NCI-H82 (cell line): ENCODE data around the gene PCK1.
A peak's percentile ranks its signal among the peaks of the same experiment; 100 is the strongest.

Experiments used
- DNase-seq: peaks from one replicate; lab custom pipeline; 2025; lab: John Stamatoyannopoulos, UW

PCK1 gene

DNA sequence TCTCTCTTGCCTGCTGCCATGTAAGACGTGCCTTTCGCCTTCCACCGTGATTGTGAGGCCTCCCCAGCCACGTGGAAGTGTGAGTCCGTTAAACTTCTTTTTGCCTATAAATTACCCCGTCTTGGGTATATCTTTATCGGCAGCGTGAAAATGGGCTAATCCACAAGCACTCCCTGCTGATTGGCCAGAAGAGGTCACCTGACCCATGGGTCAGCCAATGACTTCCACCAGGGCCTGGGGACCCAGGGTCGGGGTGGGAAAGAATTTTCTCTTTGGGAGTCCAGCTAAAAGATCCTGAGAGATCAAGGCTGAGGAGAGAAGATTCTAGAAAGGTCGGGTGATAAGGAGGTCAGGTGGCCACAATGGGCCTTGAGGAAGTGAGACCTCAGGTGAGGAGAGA, 42.2 kb downstream of the PCK1 start:
- DNase-seq = no peak

DNA sequence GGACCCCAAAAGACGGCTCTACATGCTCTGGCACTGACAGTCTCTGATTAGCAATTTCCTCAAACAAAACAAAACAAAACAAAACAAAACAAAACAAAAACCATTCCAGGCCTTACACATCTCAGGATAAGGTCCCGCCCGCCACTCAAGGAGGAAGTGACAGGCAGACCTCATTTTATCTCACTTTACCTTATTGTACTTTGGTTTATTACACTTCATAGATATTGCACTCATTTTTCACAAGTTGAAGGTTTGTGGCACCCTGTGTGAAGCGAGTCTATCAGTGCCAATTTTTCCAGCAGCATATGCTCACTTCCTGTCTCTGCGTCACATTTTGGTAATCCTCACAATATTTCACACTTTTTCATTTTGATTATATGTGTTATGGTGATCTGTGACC, 44.1 kb downstream of the PCK1 start:
- no peak for DNase-seq

DNA sequence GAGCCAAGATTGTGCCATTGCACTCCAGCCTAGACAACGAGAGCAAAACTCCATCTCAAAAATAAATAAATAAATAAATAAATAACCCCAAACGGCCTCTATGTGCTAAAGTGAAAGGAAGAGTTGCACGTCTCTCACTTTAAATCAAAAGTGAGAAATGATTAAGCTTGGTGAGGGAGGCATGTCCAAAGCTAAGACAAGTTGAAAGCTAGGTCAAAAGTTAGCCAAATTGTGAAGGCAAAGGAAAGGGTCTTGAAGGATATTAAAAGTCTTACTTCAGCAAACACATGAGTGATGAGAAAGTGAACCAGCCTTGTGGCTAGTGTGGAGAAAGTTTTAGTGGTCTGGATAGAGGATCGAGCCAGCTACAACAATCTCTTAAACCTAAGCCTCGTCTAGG, 45.0 kb downstream of the PCK1 start:
- no peak for DNase-seq

DNA sequence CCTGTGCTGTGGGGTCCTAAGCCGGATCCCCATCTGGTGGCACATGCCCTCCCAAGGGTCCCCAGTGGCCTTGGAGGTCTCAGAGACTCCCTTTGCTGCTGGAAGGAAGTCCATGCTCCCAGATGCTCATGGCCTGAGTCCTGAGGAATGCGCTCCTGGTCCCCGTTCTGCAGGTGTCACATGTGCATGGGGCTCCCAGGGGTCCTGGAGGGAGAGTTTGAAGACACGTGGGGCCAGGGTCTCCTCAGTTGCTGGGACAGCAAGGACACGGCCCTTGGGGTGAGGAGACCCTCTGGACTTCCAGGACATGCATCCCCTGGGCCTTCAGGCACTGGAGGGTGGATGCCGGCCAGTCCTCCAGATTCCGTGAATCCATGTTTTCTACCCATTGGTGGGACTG, 47.6 kb downstream of the PCK1 start:
- no peak for DNase-seq

DNA sequence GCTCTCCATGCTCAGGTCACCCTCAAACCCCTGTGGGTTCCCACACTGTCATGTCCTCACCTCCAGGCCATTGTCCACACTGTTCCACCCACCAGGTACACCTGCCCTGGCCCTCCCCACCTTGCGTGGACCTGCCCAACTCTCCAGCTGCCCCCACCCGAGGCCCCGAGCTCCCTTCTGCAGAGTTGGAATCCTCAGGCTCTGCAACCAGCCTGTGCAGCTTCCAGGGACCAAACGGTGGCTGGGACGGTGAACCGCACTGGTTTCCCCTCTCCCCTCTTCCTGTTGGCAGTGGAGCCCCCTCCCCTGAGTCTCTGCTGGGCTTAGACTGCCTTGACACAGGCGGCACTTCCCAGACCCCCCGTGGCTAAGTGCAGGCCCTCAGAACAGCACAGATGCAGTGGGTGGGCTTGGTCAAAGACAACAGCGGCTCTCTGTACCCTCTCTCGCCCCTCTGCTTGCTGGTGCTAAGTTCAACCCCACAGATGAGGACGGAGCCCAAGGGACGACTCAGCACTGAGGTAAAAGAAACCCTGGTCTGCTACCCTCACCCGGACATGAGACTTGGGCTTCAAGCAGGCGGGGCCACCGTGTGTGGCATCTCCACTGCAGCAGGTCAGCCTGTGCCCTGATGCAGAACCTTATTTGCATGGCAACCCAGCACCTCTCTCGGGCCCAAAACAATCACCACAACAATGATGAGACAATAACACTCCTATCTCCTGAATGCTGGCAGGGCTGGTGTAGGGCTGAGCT, 48.4 kb downstream of the PCK1 start:
- DNase-seq = no peak

DNA sequence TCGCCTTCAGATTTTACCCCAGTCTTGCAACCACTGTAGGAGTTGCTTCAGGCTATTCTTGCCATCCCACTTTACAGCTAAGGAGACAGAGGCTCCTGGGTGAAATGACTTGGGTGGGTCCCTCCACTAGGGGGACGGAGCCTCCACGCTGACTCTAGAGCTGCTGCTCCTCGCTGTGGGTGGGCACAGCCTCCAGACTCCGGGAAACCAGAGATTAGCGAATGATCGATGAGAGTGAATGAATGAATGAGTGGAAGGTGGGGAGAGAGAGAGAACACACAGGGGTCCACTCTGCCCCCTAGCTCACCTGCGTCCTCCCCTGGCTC, 48.9 kb downstream of the PCK1 start:
- peak; percentile 19 for DNase-seq

DNA sequence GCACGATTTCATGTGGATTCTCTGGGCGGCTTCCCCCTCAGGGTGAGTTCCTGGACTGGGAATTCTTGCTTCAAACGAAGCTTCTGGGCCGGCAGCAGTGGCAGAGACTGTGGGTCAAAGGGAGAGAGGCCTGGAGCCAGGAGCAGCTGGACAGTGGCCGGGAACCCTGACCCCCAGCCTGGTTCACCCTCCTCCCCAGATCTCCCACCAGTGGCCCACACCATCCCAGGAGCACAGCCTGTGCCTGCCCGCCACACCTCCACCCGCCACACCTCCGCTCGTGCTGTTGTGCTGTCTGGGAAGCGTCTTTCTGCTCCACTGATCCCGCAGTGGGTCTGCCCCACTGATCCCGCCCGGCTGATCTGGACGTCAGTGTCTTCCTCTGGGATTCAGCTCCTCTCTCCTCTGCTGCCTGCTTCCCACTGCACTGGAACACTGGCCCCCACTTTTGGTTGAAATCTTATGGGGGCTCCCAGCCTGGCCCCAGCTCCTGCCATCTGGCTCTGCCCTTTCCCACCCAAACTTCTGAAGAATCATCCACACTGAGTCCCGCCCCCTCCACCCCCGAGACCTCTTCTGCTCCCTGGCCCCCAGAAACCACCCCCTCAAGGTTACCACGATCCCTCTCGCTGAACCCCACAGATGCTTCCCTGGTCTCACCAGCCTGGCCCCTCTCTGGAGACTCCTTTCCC, 49.5 kb downstream of the PCK1 start:
- DNase-seq = no peak

DNA sequence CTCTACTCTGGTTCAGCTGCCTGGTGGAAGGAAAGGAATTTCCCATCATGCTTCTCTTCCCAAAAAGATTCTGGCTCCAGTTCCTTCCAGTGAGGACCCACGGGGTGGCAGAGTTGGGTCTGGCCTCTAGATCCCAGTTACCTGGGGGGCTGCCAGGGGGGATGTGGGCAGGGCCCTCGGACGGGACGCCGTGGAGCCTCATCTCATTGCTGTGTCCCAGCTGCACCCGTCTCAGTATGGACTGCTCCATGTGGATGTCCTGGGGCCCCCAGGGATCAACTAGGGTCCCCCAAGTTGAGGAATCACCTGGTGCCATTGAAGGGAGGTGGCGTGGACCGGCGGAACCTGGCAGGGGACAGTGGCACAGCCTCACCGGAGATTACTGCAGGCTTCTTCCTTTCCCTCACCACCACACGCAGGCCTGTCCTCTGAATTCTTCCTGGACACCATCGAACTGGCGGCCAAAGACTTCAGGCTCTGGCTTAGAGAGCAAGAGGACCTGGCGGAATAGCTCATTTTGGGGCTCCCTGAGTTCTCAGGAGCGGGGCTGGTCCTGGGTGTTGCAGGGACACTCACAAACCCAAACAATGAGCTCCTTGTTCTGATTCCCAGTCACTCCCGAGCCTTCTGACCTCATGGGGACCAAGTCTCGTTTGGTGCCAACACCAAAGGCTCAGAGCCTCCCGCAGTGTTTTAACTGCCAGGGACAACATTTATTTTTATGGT, 50.8 kb downstream of the PCK1 start:
- no peak for DNase-seq

DNA sequence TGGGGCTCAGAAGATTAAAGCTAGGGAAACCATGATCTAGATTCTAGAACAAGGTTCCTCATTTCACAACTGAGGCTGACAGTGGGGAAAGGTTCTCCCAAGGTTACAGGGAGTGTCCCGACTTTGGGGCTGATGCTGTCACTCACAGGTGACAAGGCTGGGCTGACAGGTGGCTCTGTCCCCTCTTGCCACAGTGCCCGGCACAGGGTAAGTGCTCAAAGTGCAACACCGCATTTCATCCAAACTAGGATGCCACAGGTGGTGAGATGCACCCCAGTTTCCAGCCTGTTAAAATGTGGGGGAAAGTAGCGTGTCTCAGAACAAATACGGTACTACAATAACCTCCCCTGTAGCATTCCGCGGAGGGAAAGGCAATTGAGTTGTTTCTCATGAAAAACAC, 51.5 kb downstream of the PCK1 start:
- no peak for DNase-seq

DNA sequence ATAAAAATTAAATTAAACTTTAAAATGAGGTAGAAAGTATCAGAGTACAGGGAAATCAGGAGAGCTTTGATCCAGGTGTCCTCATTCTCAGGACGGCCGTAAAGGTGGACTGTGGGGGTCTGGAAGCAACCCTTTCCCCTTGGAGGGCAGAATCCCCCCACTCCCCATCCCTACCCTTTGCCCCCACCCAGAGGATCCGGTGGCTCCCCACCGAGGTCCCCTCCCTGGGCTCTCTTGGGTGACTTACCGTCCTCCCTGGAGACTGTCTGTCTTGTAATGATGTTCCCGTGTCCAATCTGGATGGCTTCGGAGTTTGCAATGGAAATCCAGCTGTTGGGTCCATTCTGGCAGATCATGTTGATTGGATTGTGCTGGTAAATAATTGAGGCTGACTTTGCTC, 52.0 kb downstream of the PCK1 start:
- DNase-seq = no peak

DNA sequence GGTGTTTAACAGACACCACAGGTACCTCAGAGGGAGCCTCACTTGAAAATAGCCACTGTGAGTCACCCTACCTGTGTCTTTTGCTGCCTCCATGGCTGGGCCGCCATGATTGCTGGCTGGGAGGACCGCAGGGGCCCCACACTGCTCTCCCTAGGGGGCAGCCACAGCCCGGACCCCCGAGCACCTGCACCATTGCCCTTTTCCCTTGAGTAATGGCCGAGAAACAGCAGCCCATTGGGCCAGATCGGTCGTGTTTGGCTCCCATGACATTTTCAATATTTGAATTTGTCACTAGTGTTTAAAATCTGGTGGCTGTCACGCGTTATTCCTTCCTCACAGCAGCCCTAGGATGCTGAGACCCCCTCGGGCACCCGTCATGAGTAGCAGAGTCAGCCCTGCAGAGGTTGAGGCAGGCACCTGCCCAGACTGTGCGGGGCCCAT, 52.6 kb downstream of the PCK1 start:
- no peak for DNase-seq

DNA sequence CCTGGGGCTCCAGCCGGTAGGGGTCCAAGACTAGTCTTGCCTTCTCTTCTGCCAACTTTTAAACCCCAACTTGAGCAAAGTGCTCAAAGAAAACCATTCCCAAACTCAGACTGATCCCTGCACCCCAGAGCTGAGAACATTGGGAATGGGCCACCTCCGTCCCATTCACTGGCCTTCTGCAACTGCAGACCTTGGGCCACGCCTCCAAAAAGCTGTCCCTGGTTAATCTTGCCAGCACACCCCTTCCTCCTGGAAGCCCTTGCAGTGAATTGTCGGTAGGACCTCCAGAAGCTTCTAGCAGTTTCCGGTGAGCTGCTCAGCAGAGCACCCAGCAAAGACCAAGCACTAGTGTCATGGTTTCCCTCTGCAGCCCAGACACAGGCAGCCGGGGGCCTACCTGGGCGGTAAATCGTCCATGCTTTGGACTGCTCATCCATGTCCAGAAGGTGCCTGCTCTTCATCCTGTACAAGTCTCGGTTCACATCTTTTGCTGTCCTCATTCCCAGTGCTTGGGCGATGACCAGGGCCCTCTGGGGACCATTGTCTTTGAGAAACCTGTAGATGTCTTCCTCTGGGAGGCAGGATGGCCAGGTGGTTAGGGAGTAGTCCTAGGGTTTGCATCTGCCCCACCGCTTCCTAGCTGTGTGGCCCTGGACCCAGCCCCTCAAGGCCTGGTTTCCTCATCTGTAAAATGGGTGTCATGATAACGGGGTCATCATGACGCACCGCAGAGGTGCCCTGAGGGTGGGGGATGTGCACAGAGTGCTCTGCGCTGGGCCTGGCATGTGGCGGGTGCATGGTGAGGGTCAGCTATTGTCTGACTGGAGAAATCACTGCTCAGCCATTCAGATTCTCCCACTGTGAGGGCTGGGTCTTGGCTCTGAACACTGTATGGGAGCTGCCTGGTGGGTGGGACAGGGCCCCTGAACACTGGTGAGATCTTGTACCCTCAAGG, 53.9 kb downstream of the PCK1 start:
- no peak for DNase-seq

DNA sequence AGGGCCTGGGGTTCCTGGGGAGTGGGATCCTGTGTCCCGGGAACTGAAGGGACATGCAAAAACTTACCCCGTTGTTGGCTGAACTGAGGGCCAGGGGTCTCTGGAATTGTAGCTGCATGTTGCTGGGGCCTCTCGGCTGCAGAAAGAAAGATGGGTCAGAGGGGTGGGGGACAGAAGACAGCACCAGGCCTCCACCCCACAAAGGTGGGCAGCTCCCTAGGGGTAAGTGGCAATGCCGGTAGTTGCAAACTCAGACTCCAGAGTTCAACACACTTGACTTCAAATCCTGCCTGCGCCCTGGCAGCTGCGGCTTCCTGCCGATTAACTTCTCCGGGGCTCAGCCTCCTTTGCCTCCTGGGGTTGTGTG, 54.5 kb downstream of the PCK1 start:
- no peak for DNase-seq

DNA sequence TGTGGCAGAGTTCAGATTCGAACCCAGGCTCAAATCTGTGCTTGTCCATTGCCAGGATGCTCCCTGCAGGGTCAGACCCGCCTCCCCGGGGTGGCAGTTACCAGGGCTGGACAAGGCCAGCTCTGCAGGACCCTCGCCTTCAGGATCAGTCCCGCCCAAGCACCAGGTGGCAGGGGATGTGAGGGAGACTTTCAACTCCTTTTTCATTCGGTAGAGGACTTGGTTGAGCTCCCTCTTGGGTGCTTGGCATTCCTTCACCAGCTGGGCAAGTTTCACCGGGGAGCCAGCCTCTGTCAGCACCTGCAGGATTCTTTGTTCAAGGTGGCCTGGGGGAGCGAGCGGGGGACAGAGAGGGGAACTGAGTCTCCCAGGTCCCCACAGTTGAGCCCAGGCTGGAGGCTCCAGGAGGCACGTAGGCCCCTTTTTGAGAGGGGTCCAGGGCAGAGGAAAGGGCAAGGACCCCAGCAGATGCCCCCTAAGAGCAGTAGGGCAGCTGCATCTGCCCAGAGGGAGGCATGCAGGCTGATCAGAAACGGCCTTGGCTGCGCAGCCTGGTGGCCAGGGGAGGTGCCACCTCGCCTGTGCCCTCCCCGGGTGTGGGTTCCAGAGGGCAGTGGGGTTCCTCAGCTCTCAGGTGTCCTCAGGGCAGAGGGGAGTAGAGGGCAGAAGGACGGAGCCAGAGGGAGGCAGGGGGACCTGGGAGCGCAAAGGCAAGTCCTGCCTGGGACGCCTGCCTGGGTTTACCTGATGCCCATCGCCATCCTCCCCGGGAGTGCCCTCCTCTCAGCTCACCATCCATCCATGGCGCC, 55.4 kb downstream of the PCK1 start:
- DNase-seq = no peak

DNA sequence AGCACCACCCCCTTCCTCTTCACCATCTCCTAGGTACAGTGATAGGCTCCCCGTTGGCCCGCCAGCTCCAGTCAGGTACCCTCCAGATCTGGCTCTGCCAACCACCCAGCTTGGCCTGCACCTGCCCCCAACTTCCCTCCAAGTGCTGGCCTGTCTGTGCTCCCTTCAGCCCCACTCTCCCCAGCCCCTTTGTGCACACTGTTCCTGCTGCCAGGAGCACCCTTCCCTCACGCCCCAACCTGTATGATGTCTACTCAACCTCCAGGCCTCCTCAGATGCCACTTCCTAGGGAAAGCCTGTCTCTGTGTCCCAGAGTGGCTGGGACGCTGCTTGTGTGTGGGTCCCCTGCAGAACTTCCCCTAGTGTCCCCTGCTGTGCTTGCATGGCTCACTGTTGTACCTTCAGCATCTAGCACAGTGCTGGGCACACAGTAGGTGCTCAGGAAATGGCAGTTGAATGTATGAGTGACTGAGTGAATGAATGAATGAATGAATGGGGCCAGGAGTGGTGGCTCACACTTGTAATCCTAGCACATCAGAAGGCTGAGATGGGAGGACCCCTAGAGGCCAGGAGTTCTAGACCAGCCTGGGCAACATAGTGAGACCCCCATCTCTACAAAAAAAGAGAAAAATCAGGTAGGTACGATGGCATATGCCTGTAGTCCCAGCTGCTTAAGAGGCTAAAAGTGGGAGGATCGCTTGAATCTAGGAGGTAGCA, 56.3 kb downstream of the PCK1 start:
- no peak for DNase-seq
